T47D (cell line): ENCODE data around the gene ABCB9.

ENCODE experiments used
- DNase-seq, 2 experiments: peaks; one replicate each; pipeline versions ENCODE4 v3.0.0 to v3.0.0-alpha.2; 2011 to 2012; ENCODE audit warnings: low read depth in 1 of 2, low spot score in 1 of 2
- JUND ChIP-seq: IDR thresholded peaks from 2 replicates; pipeline ENCODE4 v1.6.1; 2012; ENCODE audit warnings: low read depth
- in situ Hi-C: cut with HindIII; loops from 2 replicates; pipeline ENCODE4 v1.10.0; 2016; ENCODE audit warnings: low sequenced_read_pairs, low pct_unique_long_range_greater_than_20kb

The ABCB9 gene

GRCh38 chr12:122990561-122990960, 24.3 kb upstream of the ABCB9 start:
- DNase-seq: no peak
- no peak for TF ChIP-seq JUND
- in situ Hi-C loops: no loop called here

DNA sequence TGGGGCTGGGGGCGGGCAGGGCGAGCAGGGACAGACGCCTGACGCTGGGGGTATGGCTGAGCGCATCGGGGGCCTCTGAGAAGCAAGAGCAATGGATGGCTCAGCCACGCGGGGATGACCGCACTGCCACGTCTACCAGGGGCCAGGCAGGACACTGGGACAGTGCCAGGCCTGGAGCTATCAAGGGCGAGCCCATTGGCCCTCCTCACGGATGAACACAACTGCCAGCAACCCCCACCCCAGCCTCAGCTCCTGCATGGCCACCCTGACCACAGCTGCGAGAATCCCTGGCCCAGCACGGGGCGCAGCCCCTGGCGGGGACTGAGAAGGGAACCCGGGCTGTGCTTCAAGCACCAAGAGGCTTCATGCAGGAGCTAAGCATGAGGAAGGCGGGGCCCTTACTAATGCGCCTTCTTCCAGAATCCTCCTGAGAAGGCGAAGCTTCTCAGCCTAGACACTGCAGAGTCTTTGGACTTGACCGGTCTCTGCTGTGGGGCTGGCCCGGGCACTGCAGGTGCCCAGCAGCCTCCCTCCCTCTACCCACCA, 23.7 kb upstream of the ABCB9 start:
- no peak for TF ChIP-seq JUND
- in situ Hi-C loops: no loop called here
- DNase-seq: no peak

- DNase-seq: no peak
- TF ChIP-seq JUND: no peak
- in situ Hi-C loops: no loop called here
Observed at GRCh38 chr12:122989225-122989839, 23.1 kb upstream of the ABCB9 start.

GRCh38 chr12:122988612-122989212, 22.4 kb upstream of the ABCB9 start:
- in situ Hi-C loops: no loop called here
- DNase-seq: no peak
- no peak for TF ChIP-seq JUND

DNA sequence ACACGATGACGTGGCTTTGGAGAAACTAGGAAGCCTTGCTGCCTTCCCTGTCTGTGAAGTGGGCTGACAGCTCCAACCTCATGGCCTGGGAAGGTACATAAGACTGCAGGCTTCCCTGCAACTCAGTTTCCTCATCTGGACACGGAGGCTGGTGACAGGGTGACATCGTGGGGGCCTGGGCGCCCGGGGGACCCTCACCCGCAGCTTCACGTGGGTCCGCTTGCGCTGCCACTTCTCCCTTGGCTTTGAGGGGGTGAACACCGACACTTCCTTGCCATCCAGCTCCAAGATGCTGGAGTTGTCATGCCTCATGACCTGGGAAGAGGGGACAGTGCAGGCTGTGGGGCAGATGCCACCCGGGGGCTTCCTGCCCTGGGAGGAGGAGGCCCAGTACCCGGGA, 21.8 kb upstream of the ABCB9 start:
- in situ Hi-C loops: no loop called here
- no peak for DNase-seq
- no peak for TF ChIP-seq JUND

- TF ChIP-seq JUND: no peak
- in situ Hi-C loops: no loop called here
- no peak for DNase-seq
Observed at GRCh38 chr12:122987086-122987951, 21.1 kb upstream of the ABCB9 start.

DNA sequence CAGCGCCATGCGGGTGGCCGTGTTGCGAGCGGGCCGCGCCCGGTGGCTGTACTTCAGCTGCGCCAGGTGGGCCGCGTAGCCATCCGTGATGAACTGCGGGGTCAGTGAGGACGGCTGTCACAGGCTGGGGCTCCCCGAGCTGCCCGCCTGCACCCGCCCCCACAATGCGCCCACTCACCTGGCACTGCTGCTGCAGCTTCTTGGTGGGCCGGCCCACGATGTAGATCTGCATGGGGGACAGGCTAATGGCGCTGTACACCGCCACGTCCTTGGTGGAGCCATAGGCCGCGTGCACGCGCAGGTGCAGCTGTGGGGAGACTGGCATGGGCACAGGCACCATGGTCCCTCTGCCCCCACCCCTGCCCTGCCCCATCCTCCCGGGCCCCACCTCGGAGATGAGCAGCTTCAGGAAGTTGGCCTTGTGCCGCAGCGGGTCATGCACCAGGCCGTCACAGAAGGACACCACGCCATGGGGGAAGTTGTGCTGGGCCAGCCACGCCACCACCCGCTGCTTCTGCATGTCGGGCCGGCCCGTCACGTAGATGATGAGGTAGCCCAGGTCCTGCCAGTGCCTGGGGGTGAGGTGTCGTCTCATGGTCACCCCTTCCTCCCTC, 20.1 kb upstream of the ABCB9 start:
- in situ Hi-C loops: no loop called here
- TF ChIP-seq JUND: no peak
- no peak for DNase-seq

GRCh38 chr12:122985338-122986257, 19.3 kb upstream of the ABCB9 start:
- no peak for DNase-seq
- in situ Hi-C loops: no loop called here
- no peak for TF ChIP-seq JUND

- no peak for TF ChIP-seq JUND
- in situ Hi-C loops: no loop called here
- no peak for DNase-seq
Observed at GRCh38 chr12:122984612-122985337, 18.5 kb upstream of the ABCB9 start.

- TF ChIP-seq JUND: no peak
- DNase-seq: no peak
- in situ Hi-C loops: no loop called here
Observed at GRCh38 chr12:122983789-122984515, 17.7 kb upstream of the ABCB9 start.
